HL-60 (cell line): Measurements from ENCODE around the gene RASAL3.

Source experiments
- DNase-seq, 2 experiments: peaks; one replicate each; pipeline ENCODE4 v3.0.0-alpha.2; 2010 to 2020; ENCODE audit warnings: low read depth in 1 of 2, low spot score in 1 of 2
- H3K27ac ChIP-seq: fragments of 250-450 bp; sonication (Bioruptor Pico); replicated peaks from 2 replicates; pipeline ENCODE4 v1.5.1; 2020; ENCODE audit warnings: mild to moderate bottlenecking, moderate library complexity
- H3K27me3 ChIP-seq: fragments of 250-450 bp; sonication (Bioruptor Pico); 2 replicates; pipeline ENCODE4 v1.5.1; 2021; ENCODE audit warnings: mild to moderate bottlenecking, moderate library complexity; ENCODE audit not compliant: insufficient read depth, poor library complexity, severe bottlenecking
- H3K4me3 ChIP-seq: replicated peaks from 2 replicates; pipeline ENCODE4 v1.5.1; 2011; ENCODE audit warnings: mild to moderate bottlenecking, control low read depth, low read length; ENCODE audit not compliant: insufficient read depth
- GABPA ChIP-seq: IDR thresholded peaks from 2 replicates; pipeline ENCODE4 v1.6.1; 2012; ENCODE audit warnings: low read depth
- POLR2AphosphoS5 ChIP-seq: IDR thresholded peaks from 2 replicates; pipeline ENCODE4 v1.6.1; 2012; ENCODE audit warnings: low read depth
- SPI1 ChIP-seq: IDR thresholded peaks from 2 replicates; pipeline ENCODE4 v1.6.1; 2012; ENCODE audit warnings: low read depth, mild to moderate bottlenecking, borderline replicate concordance
- TF ChIP-seq, protein P1 (sequence below): IDR thresholded peaks from one replicate; pipeline ENCODE4 v1.5.1; 2011; ENCODE audit warnings: low read length, control low read depth, inconsistent platforms; ENCODE audit not compliant: insufficient read depth
- TF ChIP-seq, protein P2 (sequence below): IDR thresholded peaks from 2 replicates; pipeline ENCODE4 v1.6.1; 2012; ENCODE audit warnings: low read depth; ENCODE audit not compliant: insufficient replicate concordance

Gene RASAL3

DNA sequence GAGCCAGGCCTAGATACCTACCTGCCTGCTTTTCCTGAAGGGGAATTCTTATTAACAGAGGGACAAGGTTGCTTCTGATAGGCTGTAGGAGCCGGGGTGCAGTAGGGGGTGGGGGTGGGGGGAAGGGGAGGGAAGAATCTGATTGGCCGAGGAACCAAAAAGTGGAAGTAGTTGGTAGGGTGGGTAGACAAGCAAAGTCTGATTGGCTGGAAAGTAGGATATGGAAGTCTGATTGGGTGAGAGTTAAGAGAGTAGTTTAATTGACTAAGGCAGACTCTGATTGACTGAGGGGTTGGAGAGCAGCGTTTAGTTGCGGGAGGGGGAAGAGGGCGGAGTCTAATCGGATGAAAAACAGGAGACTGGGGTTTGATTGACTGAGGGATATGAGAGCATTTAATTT lies 34.6 kb upstream of the RASAL3 start:
- TF ChIP-seq, protein P1, sequence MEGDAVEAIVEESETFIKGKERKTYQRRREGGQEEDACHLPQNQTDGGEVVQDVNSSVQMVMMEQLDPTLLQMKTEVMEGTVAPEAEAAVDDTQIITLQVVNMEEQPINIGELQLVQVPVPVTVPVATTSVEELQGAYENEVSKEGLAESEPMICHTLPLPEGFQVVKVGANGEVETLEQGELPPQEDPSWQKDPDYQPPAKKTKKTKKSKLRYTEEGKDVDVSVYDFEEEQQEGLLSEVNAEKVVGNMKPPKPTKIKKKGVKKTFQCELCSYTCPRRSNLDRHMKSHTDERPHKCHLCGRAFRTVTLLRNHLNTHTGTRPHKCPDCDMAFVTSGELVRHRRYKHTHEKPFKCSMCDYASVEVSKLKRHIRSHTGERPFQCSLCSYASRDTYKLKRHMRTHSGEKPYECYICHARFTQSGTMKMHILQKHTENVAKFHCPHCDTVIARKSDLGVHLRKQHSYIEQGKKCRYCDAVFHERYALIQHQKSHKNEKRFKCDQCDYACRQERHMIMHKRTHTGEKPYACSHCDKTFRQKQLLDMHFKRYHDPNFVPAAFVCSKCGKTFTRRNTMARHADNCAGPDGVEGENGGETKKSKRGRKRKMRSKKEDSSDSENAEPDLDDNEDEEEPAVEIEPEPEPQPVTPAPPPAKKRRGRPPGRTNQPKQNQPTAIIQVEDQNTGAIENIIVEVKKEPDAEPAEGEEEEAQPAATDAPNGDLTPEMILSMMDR: no peak
- TF ChIP-seq GABPA (no peak), SPI1 (no peak), POLR2AphosphoS5 (no peak)
- TF ChIP-seq, protein P2, sequence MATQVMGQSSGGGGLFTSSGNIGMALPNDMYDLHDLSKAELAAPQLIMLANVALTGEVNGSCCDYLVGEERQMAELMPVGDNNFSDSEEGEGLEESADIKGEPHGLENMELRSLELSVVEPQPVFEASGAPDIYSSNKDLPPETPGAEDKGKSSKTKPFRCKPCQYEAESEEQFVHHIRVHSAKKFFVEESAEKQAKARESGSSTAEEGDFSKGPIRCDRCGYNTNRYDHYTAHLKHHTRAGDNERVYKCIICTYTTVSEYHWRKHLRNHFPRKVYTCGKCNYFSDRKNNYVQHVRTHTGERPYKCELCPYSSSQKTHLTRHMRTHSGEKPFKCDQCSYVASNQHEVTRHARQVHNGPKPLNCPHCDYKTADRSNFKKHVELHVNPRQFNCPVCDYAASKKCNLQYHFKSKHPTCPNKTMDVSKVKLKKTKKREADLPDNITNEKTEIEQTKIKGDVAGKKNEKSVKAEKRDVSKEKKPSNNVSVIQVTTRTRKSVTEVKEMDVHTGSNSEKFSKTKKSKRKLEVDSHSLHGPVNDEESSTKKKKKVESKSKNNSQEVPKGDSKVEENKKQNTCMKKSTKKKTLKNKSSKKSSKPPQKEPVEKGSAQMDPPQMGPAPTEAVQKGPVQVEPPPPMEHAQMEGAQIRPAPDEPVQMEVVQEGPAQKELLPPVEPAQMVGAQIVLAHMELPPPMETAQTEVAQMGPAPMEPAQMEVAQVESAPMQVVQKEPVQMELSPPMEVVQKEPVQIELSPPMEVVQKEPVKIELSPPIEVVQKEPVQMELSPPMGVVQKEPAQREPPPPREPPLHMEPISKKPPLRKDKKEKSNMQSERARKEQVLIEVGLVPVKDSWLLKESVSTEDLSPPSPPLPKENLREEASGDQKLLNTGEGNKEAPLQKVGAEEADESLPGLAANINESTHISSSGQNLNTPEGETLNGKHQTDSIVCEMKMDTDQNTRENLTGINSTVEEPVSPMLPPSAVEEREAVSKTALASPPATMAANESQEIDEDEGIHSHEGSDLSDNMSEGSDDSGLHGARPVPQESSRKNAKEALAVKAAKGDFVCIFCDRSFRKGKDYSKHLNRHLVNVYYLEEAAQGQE: no peak
- Histone ChIP-seq H3K27me3 (no peaks in the 10 kb centered on the region), H3K27ac (no peak overlapping the region), H3K4me3 (no peak overlapping the region)
- DNase-seq: no peak

DNA sequence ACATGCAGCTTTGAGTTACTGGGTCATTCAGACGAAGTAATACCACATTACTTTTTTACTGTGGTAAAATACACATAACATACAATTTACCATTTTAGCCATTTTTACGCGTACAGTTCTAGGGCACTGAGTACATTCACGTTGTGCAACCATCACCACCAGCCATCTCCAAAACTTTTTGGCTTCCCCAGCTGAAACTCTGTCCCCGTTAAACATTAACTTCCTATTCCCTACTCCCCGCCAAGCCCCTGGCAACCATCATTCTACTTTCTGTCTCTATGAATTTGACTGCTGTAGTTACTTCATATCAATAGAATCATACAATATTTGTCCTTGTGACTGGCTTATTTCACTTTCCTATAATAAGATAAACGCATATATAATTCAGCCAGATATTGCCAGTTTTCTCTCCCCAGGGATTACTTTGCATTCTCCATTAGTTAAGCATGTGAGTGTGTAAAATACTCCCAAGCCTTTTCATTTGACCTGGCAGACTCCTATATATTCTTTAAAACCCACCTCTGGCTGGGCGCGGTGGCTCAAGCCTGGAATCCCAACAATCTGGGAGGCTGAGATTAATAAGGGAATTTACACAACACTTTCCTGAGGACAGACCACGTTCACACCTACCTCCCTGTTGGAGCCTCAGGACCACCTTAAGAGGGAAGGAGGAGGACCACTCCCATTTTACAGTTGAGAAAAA lies 34.0 kb upstream of the RASAL3 start:
- no peak overlapping the region for H3K4me3 ChIP-seq
- no peak for DNase-seq
- TF ChIP-seq GABPA (no peak), SPI1 (no peak), POLR2AphosphoS5 (no peak)
- TF ChIP-seq, protein P2: no peak
- TF ChIP-seq, protein P1: no peak
- H3K27ac ChIP-seq: no peak overlapping the region
- H3K27me3 ChIP-seq: no peaks in the 10 kb centered on the region

DNA sequence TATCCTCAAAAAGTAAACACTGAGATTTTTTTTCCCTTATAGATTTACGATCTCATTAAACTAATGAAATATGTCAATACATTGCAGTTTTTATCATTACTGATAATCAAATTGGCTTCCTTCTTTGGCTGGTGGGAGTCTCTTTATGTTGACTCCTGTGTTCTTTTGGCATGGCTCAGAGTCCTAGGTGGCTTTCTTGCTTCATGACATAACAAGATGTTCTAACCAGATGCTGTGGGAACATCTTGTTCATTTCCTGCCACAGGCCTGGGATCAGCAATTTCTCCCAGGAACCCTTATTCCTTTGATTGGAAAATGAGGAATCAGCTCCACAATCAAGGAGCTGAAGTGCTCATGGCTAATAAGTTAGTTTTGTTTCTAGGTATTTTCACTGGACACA lies 30.8 kb upstream of the RASAL3 start:
- Histone ChIP-seq H3K27me3 (no peaks in the 10 kb centered on the region), H3K27ac (no peak overlapping the region), H3K4me3 (no peak overlapping the region)
- DNase-seq: no peak
- TF ChIP-seq, protein P1: no peak
- no peak for TF ChIP-seq POLR2AphosphoS5
- no peak for TF ChIP-seq GABPA
- TF ChIP-seq, protein P2: no peak
- no peak for TF ChIP-seq SPI1
